Measurements from ENCODE around the gene EYA2. TPM values are rescaled to one million over a fixed set of nuclear protein-coding genes. Genes with fewer than 3 reads are reported as not detected.
A peak's percentile ranks its signal among the peaks of the same experiment; 100 is the strongest.
"Not testable (repeated sequence)": the region's sequence is repeated elsewhere in the genome, so short reads cannot be mapped to it uniquely, and the experiment has no call there.

EYA2 gene
- total RNA-seq, 1 donor from 2014 or later: not detected

DNA sequence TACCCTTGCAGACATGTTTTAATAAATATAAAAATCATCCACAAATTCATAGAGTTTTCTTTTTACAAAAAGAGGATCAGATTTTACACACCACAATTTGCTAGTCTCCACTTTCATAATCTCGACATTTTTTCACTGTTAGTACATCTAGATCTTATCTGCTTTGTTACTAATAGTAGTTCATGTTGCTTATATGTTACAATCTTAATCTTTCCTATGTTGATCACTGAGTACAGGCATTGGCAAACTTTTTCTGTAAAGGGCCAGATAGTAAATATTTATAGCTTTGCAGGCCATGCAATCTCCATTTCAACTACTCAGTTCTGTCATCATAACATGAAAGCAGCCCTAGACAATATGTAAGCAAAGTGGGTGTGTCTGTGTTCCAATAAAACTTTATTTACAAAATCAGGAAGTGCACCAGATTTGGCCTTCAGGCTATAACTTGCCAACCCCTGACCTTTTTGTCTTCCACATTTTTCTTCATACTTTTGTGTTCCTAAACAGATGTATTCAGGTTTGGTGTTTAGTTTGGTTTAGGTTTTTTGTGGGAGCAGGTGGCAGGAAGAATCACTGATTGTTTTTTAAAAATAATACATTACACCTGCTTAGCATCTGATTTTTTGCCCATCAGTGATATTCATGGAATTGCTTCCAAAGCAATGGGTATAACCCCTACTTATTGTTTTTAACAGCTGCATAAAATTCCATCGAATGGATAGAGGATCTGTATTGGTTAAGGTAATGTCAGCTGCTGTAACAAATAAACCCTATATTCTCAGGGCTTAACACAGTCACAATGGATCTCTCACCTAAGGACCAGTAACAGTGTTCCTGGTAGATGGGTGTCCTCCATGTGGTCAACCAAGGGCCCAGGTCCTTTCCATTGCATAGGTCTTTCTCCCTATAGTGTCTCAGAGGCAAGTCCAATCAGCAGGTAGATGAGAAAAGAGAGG, 61.2 kb downstream of the EYA2 start:
- DNase-seq: no peak

DNA sequence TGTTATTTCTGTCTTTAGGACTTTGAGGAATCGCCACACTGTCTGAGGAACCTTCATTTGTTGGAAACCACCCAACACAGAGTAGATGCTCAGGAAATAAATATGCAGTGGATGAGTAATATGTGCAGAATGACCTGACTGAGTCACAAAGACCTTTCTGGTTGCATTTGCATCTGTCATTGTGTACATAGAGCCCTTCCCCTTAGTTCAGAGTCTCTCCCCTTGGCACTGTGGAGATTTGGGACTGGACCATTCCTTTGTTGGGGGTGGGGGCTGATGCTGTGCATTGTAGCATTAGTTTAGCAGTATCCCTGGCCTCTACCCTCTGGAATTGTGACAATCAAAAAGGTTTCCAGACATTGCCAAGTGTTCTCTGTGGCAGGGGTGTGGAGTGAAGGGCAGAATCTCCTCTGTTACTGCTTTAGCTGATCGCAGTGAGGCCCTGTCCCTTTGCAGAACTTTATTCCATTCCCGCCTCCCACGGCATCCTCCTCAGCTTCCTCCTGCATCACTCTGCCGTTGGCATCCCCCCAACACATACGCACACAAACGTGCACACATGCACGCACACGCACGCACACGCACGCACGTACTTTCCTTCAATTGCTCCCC, 64.5 kb downstream of the EYA2 start:
- peak; percentile 5 for DNase-seq

- DNase-seq: no peak
These were observed 65.2 kb downstream of the EYA2 start for GRCh38 chr20:46959821-46960220.

DNA sequence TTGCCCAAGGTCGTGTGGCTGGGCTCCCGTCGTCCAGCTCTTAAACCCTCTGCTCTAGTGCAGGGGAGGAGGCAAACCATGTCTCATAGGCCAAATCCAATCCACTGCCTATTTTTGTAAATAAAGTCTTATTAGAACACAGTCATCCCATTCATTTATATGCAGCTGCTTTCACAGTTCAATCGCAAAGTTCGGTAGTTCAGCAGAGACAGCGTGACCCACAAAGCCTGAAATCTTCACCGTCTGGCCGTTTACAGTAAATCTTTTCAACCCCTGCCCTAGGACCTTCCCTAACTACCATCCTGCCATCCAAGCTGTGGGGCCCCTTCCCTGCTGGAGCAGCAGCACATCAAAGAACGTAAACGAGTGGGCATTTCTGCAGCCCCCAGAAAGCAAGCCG, 65.9 kb downstream of the EYA2 start:
- DNase-seq: no peak

- DNase-seq: not testable (repeated sequence)
These were observed 67.3 kb downstream of the EYA2 start for GRCh38 chr20:46961968-46962367.

DNA sequence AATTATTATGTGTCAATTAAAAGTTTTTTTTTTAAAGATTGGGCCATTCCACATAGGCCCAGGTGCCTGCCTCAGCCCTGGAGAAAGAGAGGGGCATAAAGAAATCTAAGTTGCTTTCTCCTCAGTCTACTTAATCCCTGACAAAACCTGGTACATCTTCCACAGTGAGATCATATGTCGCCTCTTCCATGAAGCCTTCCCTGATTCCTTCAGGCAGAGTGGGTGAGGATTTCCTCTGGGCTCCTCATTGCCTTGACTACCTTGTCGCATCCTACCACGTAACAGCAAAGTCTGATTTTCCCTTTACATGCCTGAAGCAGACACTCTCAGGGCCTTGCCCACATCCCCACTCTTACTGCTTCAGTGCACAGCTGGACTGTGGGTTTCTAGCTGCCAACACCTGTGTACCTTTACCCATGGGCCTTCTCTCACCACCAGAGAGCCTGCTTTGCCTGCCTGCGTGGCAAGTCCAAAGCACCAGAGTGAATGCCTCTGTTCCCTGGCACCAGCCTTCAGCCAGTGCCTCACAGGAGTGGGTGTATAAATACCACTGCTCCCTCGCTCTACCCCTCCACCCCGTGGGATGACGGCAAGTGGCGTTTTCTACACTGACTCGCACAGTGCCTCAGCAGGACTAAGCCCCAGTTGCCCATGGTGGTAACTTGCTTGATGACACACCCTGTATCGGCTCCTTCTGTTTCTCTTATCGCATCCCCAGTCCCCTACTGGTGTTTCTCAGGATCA, 68.0 kb downstream of the EYA2 start:
- DNase-seq: no peak

DNA sequence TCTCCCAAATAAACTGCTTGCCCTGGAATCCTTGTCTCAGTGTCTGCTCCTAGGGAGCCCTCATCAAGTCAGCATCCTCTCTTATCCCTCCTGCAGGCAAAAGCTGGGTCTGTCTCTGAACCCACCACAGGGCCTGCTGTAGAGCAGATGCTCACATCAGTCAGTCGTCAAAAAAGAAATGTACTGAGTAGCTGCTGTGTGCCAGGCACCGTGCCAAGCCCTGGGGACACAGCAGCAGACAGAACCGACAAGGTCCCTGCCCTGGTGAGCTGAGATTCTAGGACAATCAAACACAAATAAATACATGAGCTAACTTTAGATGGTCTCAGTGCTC, 68.5 kb downstream of the EYA2 start:
- DNase-seq: no peak

DNA sequence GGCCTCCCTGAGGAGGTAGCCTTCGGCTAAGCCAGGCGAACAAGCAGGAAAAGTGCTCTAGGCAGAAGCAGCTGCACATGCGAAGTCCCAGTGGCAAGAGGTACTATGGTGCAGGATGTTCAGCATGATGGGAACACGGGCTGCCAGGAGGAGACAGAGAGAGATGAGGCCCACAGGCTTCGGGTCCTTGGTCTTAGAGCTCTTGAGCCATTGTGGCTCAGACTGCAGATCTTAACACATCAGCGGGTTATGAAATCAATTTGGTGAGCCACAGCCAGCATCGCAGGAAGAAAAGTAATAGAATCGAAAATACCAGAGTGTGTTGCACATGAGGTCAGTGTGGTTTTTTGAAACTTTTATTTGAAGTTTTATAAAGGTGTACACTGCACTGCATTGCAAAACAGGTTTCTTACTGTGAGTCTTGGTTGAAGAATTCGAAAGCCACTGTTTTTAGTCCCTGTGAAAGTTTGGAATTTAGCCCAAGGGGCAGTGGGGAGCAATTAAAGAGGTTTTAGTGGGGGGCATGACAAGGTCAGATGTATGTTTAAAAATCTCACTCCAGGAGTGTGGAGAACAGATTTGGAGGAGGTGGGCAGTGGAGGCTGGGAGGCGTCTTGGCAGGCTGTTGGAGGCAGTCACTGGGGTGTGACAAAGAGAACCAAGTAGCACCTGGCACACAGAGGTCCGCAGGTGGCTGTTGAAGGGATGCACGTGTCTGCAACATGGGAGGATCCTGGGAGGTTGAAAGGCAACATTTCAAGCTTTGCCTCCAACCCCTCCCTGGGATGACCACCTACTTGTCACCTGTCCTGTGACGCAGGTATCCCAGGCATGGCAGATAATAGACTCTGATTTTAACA, 69.3 kb downstream of the EYA2 start:
- DNase-seq: no peak

GRCh38 chr20:46964618-46965455, 70.2 kb downstream of the EYA2 start:
- DNase-seq: no peak

GRCh38 chr20:46965477-46965876, 70.8 kb downstream of the EYA2 start:
- no peak for DNase-seq

DNA sequence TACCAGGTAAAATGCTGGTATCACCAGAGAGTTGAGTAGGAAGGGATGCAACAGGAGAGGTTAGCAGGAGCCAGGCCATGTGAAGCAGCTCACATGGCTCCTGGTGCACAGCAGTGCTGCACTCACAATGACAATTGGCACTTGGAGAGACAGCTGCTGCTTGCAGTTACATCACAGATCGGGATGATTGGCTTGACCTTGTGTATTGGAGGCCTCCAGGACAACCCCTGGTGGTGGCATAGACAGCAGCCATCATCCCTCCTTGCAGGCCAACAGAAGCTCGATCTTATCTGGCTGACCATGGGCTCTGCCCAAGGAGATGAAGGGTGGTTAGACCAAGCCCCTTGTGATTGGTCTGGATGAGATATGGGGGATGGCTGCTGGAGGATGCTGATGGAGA, 73.0 kb downstream of the EYA2 start:
- DNase-seq: no peak

- peak; percentile 40 for DNase-seq
These were observed 76.4 kb downstream of the EYA2 start for GRCh38 chr20:46970937-46971630.

DNA sequence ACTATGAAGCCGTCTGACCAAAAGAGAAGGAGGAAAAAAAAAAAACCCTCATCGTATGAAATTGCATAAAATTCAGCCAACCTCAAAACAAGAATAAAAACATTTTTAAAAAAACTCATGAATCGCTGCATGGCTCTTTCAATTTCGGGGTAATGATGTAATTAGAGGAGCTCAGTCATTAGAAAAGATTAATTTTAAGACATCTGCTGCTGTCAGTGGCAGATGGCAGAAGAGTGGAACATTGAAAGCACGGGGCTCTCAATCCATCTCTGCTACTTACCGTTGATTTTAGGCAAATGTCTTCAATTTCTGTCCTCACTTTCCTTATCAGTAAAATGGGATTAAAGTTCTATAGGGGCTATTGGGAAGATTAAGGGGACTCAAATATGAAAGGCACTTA, 79.1 kb downstream of the EYA2 start:
- DNase-seq: no peak

DNA sequence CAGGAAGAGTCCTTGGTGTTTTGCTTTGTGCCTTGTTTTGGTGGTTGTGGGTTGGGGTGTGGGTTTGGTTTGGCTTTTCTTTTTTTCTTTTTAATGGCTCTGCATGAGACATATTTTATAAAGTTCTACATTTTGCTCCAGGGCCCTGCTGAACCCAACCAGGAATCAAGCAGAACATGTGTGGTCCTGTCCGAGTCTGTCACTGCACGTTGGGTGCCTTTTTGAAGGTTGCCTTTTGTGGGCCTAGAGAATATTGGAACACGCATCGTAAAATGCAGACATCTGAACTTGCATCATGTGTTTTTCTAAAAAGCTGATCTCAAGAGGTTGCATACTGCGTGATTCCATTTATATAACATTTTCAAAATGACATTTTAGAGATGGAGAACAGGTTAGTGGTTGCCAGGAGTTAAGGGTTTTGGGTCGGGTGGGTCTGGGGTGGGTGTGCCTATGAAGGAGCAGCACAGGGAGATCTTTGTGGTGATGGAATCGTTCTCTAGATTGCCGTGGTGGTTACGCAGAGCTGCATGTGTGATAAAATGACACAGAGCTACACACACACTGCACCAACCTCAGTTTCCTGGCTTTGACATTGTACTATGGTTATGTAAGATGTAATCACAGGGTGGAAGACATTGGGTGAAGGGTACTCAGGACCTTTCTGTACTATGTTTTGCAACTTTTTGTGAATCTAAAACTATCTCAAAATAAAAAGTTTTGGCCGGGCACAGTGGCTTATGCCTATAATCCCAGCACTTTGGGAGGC, 80.2 kb downstream of the EYA2 start:
- no peak for DNase-seq

- DNase-seq: no peak
These were observed 81.3 kb downstream of the EYA2 start for GRCh38 chr20:46975976-46976375.

DNA sequence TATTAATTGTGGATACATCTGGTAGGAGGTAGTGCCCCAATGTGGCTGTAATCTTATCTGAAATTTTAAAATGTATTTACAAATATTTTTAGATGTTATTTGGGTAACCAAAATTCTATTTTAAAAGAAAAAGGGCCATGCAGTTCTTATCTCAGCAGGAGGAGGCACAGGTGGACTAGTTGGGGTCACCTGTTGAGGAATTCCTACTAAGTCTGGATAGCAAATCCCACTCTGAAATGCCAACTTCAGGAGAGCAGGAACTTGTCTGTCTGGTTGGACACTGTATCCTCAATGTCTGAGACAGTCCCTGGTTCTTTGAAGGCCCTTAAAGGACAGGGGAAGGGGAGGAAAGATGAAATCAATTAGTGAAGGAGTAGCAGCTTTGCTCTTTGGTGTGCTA, 82.6 kb downstream of the EYA2 start:
- DNase-seq: no peak

GRCh38 chr20:46977909-46978588, 83.4 kb downstream of the EYA2 start:
- no peak for DNase-seq

- DNase-seq: no peak
These were observed 84.4 kb downstream of the EYA2 start for GRCh38 chr20:46978951-46979491.

GRCh38 chr20:46979603-46980241, 85.1 kb downstream of the EYA2 start:
- DNase-seq: no peak
